Osteocyte (in vitro differentiated cells): ENCODE measurements around the gene NFYA. TPM values are rescaled to one million over a fixed set of nuclear protein-coding genes. Genes with fewer than 3 reads are reported as not detected.

Experiments used
- DNase-seq: peaks from one replicate; pipeline ENCODE4 v3.0.0; 2021; ENCODE audit warnings: mixed read lengths; ENCODE audit not compliant: unreplicated experiment; ENCODE audit errors: extremely low spot score
- H3K27ac Mint-ChIP-seq: one replicate; pipeline ENCODE4 v1.8.0; 2021; ENCODE audit warnings: mild to moderate bottlenecking, mixed read lengths; ENCODE audit not compliant: unreplicated experiment
- H3K27me3 Mint-ChIP-seq: one replicate; pipeline ENCODE4 v1.8.0; 2021; ENCODE audit warnings: mixed read lengths; ENCODE audit not compliant: unreplicated experiment
- H3K36me3 Mint-ChIP-seq: one replicate; pipeline ENCODE4 v1.8.0; 2021; ENCODE audit warnings: mixed read lengths; ENCODE audit not compliant: unreplicated experiment
- H3K4me1 Mint-ChIP-seq: one replicate; pipeline ENCODE4 v1.8.0; 2021; ENCODE audit warnings: mixed read lengths; ENCODE audit not compliant: unreplicated experiment
- H3K4me3 Mint-ChIP-seq: one replicate; pipeline ENCODE4 v1.8.0; 2021; ENCODE audit warnings: mild to moderate bottlenecking, moderate library complexity, mixed read lengths; ENCODE audit not compliant: unreplicated experiment
- H3K9me3 Mint-ChIP-seq: one replicate; pipeline ENCODE4 v1.8.0; 2021; ENCODE audit warnings: mixed read lengths; ENCODE audit not compliant: unreplicated experiment
- CTCF ChIP-seq: fragments of 200-600 bp; sonication (generic); IDR thresholded peaks from 2 replicates; pipeline ENCODE4 v1.5.0; 2021; ENCODE audit warnings: antibody characterized with exemption, mild to moderate bottlenecking, moderate library complexity
- total RNA-seq: library from RNA; stranded (reverse); gene quantifications from 2 replicates; pipeline ENCODE4 v1.2.1, GENCODE V29; 2021

NFYA gene
- total RNA-seq, 1 donor from 2014 or later, result 26.9 TPM

GRCh38 chr6:41125282-41125681 is 52.5 kb downstream of the NFYA start:
- H3K4me1 Mint-ChIP-seq, result no peaks in the 10 kb centered on the region
- no peak for TF ChIP-seq CTCF

GRCh38 chr6:41132254-41132653 is 59.5 kb downstream of the NFYA start:
- Mint-ChIP-seq H3K36me3 (peaks cover 6% of the 10 kb centered on the region), H3K9me3 (no peaks in the 10 kb centered on the region), H3K27me3 (no peaks in the 10 kb centered on the region), H3K27ac (no peak overlapping the region), H3K4me1 (no peaks in the 10 kb centered on the region), H3K4me3 (no peak overlapping the region)
- DNase-seq, result no peak
- no peak for TF ChIP-seq CTCF

More at GRCh38 chr6:41125282-41125681, 52.5 kb downstream of the NFYA start:
- Mint-ChIP-seq H3K27ac (no peak overlapping the region), H3K27me3 (no peaks in the 10 kb centered on the region), H3K9me3 (no peaks in the 10 kb centered on the region), H3K4me3 (no peak overlapping the region), H3K36me3 (peaks cover 28% of the 10 kb centered on the region)
- no peak for DNase-seq

GRCh38 chr6:41135062-41135832 is 62.5 kb downstream of the NFYA start:
- Mint-ChIP-seq H3K27me3 (no peaks in the 10 kb centered on the region), H3K4me3 (no peak overlapping the region), H3K4me1 (no peaks in the 10 kb centered on the region), H3K27ac (no peak overlapping the region), H3K9me3 (no peaks in the 10 kb centered on the region), H3K36me3 (peaks cover 7% of the 10 kb centered on the region)
- no peak for DNase-seq
- TF ChIP-seq CTCF, result no peak

- no peak for DNase-seq
- H3K27me3 Mint-ChIP-seq, result no peaks in the 10 kb centered on the region
- no peak overlapping the region for H3K27ac Mint-ChIP-seq
- no peak overlapping the region for H3K4me3 Mint-ChIP-seq
- no peak for TF ChIP-seq CTCF
- no peaks in the 10 kb centered on the region for H3K9me3 Mint-ChIP-seq
- H3K36me3 Mint-ChIP-seq, result peaks cover 14% of the 10 kb centered on the region
- H3K4me1 Mint-ChIP-seq, result no peaks in the 10 kb centered on the region
Measured at GRCh38 chr6:41136911-41137310, 64.1 kb downstream of the NFYA start.

GRCh38 chr6:41147917-41148316 is 75.1 kb downstream of the NFYA start:
- TF ChIP-seq CTCF, result no peak
- no peak overlapping the region for H3K4me3 Mint-ChIP-seq
- H3K4me1 Mint-ChIP-seq, result no peaks in the 10 kb centered on the region
- no peaks in the 10 kb centered on the region for H3K9me3 Mint-ChIP-seq
- H3K36me3 Mint-ChIP-seq, result peaks cover 7% of the 10 kb centered on the region
- H3K27ac Mint-ChIP-seq, result no peak overlapping the region
- no peaks in the 10 kb centered on the region for H3K27me3 Mint-ChIP-seq
- no peak for DNase-seq

Other genes starting within 250 kb of the NFYA start
- 0.51 and 0.76 TPM in 2 replicates for gene UNC5CL, start 33.8 kb upstream of the NFYA start, total RNA-seq
- gene TSPO2, start 30.5 kb upstream of the NFYA start, total RNA-seq, result not detected in 2 replicates
- gene APOBEC2, start 19.8 kb upstream of the NFYA start, total RNA-seq, result not detected in 2 replicates
- gene OARD1, start 618 bp upstream of the NFYA start, total RNA-seq, result 14.7 and 17.2 TPM in 2 replicates
- not detected in 2 replicates for gene TREML1, start 81.4 kb downstream of the NFYA start, total RNA-seq
- not detected in 2 replicates for gene TREM2, start 90.1 kb downstream of the NFYA start, total RNA-seq
- not detected in 2 replicates for gene TREML2, start 128.2 kb downstream of the NFYA start, total RNA-seq
- gene TREML4, start 155.4 kb downstream of the NFYA start, total RNA-seq, result not detected in 2 replicates
- not detected in 2 replicates for gene TREM1, start 213.7 kb downstream of the NFYA start, total RNA-seq